GM20431 (cell line): ENCODE measurements around the gene CHST5.

Experiments used
- in situ Hi-C: fragments of 300-500 bp; cut with MseI, MboI; formaldehyde crosslinking; loops from one replicate; pipeline ENCODE4 v1.15.0; 2020; ENCODE audit warnings: low sequenced_read_pairs; ENCODE audit not compliant: unreplicated experiment

CHST5 gene

GRCh38 chr16:75482434-75483205 lies 53.3 kb downstream of the CHST5 start:
- in situ Hi-C loops = no loop called here

- in situ Hi-C loops = no loop called here
Observed at GRCh38 chr16:75481475-75481874, 54.4 kb downstream of the CHST5 start.

GRCh38 chr16:75479421-75479990 lies 56.4 kb downstream of the CHST5 start:
- in situ Hi-C loops = loop anchor here (10.0 kb wide), 1 partner anchor 285 kb away; no protein-coding TSS in a partner anchor
